Neural crest cell (in vitro differentiated cells): ENCODE data around the gene SLC51A. TPM values are rescaled to one million over a fixed set of nuclear protein-coding genes. Genes with fewer than 3 reads are reported as not detected.
"Not testable (repeated sequence)": the region's sequence is repeated elsewhere in the genome, so short reads cannot be mapped to it uniquely, and the experiment has no call there.

Experiments used
- DNase-seq: peaks from one replicate; pipeline ENCODE4 v3.0.0; 2021; ENCODE audit warnings: low read depth, mixed read lengths, low spot score
- H3K27ac Mint-ChIP-seq: one replicate; pipeline ENCODE4 v1.8.0; 2021; ENCODE audit warnings: mild to moderate bottlenecking, mixed read lengths; ENCODE audit not compliant: unreplicated experiment
- H3K27me3 Mint-ChIP-seq: 2 replicates; pipeline ENCODE4 v1.8.0; 2021; ENCODE audit warnings: low read depth, mild to moderate bottlenecking, mixed read lengths
- H3K36me3 Mint-ChIP-seq: 2 replicates; pipeline ENCODE4 v1.8.0; 2021; ENCODE audit warnings: low read depth, mild to moderate bottlenecking, mixed read lengths
- H3K4me1 Mint-ChIP-seq: 2 replicates; pipeline ENCODE4 v1.8.0; 2021; ENCODE audit warnings: mixed read lengths
- H3K4me3 Mint-ChIP-seq: one replicate; pipeline ENCODE4 v1.8.0; 2021; ENCODE audit warnings: mild to moderate bottlenecking, mixed read lengths
- H3K9me3 Mint-ChIP-seq: 2 replicates; pipeline ENCODE4 v1.8.0; 2021; ENCODE audit warnings: mixed read lengths
- CTCF ChIP-seq: fragments of 200-600 bp; sonication (generic); conservative IDR thresholded peaks from 2 replicates; pipeline ENCODE4 v1.5.0; 2021; ENCODE audit warnings: antibody characterized with exemption, mild to moderate bottlenecking
- total RNA-seq: library from RNA; stranded (reverse); gene quantifications from 2 replicates; pipeline ENCODE4 v1.2.1, GENCODE V29; 2021

Gene SLC51A
- total RNA-seq, 1 donor from 2014 or later: not detected

GRCh38 chr3:196179380-196180308, 36.7 kb upstream of the SLC51A start:
- Mint-ChIP-seq H3K4me1 (peaks cover 30% of the 10 kb centered on the region), H3K9me3 (no peaks in the 10 kb centered on the region), H3K27me3 (no peaks in the 10 kb centered on the region), H3K36me3 (no peaks in the 10 kb centered on the region), H3K4me3 (peak overlapping the region; percentile 1), H3K27ac (peak overlapping the region; percentile 45)
- peak; percentile 35 for DNase-seq
- no peak for TF ChIP-seq CTCF

DNA sequence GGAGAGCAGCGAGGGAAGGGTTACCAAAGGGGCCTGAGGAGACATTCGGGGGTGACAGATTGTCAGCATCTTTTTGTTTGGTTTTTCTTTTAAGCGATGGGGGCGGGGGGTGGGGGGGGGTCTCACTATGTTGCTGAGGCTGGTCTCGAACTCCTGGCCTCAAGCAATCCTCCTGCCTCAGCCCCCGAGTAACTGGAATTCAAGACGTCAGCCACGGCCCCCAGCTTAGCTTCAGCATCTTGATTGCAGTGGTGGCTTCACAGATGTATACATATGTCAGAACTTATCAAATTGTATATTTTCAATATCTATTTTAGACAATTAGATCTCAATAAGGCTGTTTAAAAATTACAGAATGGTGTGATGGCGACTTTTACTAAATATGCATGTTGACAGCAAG, 36.0 kb upstream of the SLC51A start:
- TF ChIP-seq CTCF: no peak
- Mint-ChIP-seq H3K9me3 (no peaks in the 10 kb centered on the region), H3K4me1 (peaks cover 30% of the 10 kb centered on the region), H3K36me3 (no peaks in the 10 kb centered on the region), H3K27ac (no peak overlapping the region), H3K27me3 (no peaks in the 10 kb centered on the region), H3K4me3 (no peak overlapping the region)
- no peak for DNase-seq

- no peaks in the 10 kb centered on the region for H3K27me3 Mint-ChIP-seq
- no peak overlapping the region for H3K27ac Mint-ChIP-seq
- TF ChIP-seq CTCF: no peak
- no peak overlapping the region for H3K4me3 Mint-ChIP-seq
- H3K4me1 Mint-ChIP-seq: peaks cover 26% of the 10 kb centered on the region
- DNase-seq: no peak
- no peaks in the 10 kb centered on the region for H3K9me3 Mint-ChIP-seq
- no peaks in the 10 kb centered on the region for H3K36me3 Mint-ChIP-seq
These were observed 35.2 kb upstream of the SLC51A start for GRCh38 chr3:196181127-196181546.

DNA sequence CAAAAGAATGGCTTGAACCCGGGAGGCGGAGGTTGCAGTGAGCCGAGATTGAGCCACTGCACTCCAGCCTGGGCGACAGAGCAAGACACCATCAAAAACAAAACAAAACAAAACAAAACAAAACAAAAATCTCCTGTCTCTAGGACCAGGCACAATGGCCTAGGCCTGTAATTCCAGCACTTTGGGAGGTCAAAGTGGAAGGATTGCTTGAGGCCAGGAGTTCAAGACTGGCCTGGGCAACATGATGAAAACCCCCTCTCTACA, 32.2 kb upstream of the SLC51A start:
- H3K9me3 Mint-ChIP-seq, H3K36me3 Mint-ChIP-seq, H3K27me3 Mint-ChIP-seq, DNase-seq, H3K27ac Mint-ChIP-seq, H3K4me3 Mint-ChIP-seq: not testable (repeated sequence)
- H3K4me1 Mint-ChIP-seq: peaks cover 23% of the 10 kb centered on the region

DNA sequence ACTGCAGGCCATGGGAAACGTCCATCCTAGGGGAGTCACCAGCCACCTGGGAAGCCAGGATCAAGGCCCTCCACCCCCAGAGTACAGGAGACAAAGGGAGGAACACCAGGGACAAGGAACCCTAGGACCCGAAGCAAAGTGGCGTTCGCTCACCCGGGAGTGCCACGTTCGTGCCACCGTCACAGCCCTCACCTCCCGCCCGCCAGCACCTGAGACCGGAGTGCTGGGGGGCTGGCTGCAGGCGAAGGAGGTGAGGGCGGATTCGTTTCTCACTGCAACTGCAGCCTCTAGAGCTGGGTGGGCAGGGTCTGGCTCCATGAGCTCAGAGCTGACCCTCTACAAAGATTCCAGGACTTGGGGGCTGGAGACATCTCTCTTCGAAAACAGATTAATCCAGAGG, 31.5 kb upstream of the SLC51A start:
- Mint-ChIP-seq H3K4me1 (peaks cover 15% of the 10 kb centered on the region), H3K36me3 (no peaks in the 10 kb centered on the region), H3K27ac (no peak overlapping the region), H3K9me3 (no peaks in the 10 kb centered on the region), H3K27me3 (no peaks in the 10 kb centered on the region), H3K4me3 (no peak overlapping the region)
- DNase-seq: no peak
- TF ChIP-seq CTCF: no peak
